K562 (cell line): ENCODE results near the gene ACTN1. TPM values are rescaled to one million over a fixed set of nuclear protein-coding genes. Genes with fewer than 3 reads are reported as not detected.
A peak's percentile ranks its signal among the peaks of the same experiment; 100 is the strongest.

ENCODE experiments used
- ATAC-seq: fragments of 200-7000 bp; cut with Tn5 transposase; 3 replicates; pipeline ENCODE4 v1.9.1; 2020; ENCODE audit warnings: moderate library complexity
- BruUV-seq: library from RNA; stranded (reverse); fragments of 400-500 nt; replicated peaks from 2 replicates; lab custom pipeline; 2021; lab: Mats Ljungman, UMichigan
- CTCF ChIA-PET: fragments of 300-600 bp; formaldehyde crosslinking; extraction: SDS; loops from one replicate; lab custom pipeline; 2021; ENCODE audit warnings: low intra/inter-chr PET ratio; lab: Yijun Ruan, JAX
- POLR2A ChIA-PET: fragments of 300-600, 350-650 bp; sonication (Branson Sonifier 250); formaldehyde crosslinking; extraction: SDS; loops from one replicate; lab custom pipeline; 2021; ENCODE audit warnings: antibody characterized with exemption, inconsistent platforms; lab: Yijun Ruan, JAX
- DNase-seq, 4 experiments: peaks; one replicate each; pipeline versions ENCODE4 v3.0.0 to v3.0.0-alpha.2; 2011 to 2018; ENCODE audit warnings: low spot score in 3 of 4, mixed read lengths in 3 of 4; ENCODE audit errors: extremely low read depth in 1 of 4
- FAIRE-seq: peaks from 2 replicates; lab custom pipeline; 2011; peaks lifted over from hg19 to GRCh38; lab: Jason Lieb, UNC
- H2AFZ ChIP-seq: 2 replicates; pipeline ENCODE4 v1.6.0; 2011; ENCODE audit warnings: low read depth, low read length, control low read depth, inconsistent platforms
- H3K27ac ChIP-seq: fragments of 200-600 bp; 3 replicates; pipeline ENCODE4 v1.8.0; 2011; ENCODE audit warnings: low read depth, mild to moderate bottlenecking, control low read depth, inconsistent platforms, low read length, moderate library complexity, mixed read lengths; ENCODE audit errors: extremely low read depth
- H3K27me3 ChIP-seq, 2 experiments: fragments of 300-600 bp in 1 of 2; 2 replicates in 1 of 2; 3 replicates in 1 of 2; pipeline versions ENCODE4 v1.6.0 to v1.8.0; 2011; ENCODE audit warnings: inconsistent platforms in 2 of 2, low read length in 2 of 2, mild to moderate bottlenecking in 1 of 2, mixed read lengths in 1 of 2, moderate library complexity in 1 of 2; ENCODE audit not compliant: control insufficient read depth in 2 of 2, insufficient read depth in 2 of 2
- H3K36me3 ChIP-seq: fragments of 300-600 bp; 3 replicates; pipeline ENCODE4 v1.8.0; 2011; ENCODE audit warnings: mild to moderate bottlenecking, low read length, inconsistent platforms; ENCODE audit not compliant: control insufficient read depth, insufficient read depth
- H3K4me1 ChIP-seq, 2 experiments: fragments of 200-600 bp in 1 of 2; replicated peaks in 1 of 2; 2 replicates in 1 of 2; 3 replicates in 1 of 2; pipeline versions ENCODE4 v1.5.1 to v1.8.0; 2011; ENCODE audit warnings: inconsistent platforms in 2 of 2, low read length in 2 of 2, mild to moderate bottlenecking in 1 of 2, mixed read lengths in 1 of 2, moderate library complexity in 1 of 2; ENCODE audit not compliant: control insufficient read depth in 2 of 2, insufficient read depth in 2 of 2
- H3K4me2 ChIP-seq: 2 replicates; pipeline ENCODE4 v1.6.1; 2011; ENCODE audit warnings: low read length, control low read depth, inconsistent platforms, mixed read lengths; ENCODE audit not compliant: insufficient read depth
- H3K4me3 ChIP-seq: fragments of 200-600 bp; sonication (generic), shearing (Covaris generic); 2 replicates; pipeline ENCODE4 v1.5.1; 2016; ENCODE audit warnings: control low read depth, inconsistent platforms
- H3K79me2 ChIP-seq: fragments of 200-600 bp; 3 replicates; pipeline ENCODE4 v1.8.0; 2011; ENCODE audit warnings: low read length, inconsistent platforms; ENCODE audit not compliant: control insufficient read depth, insufficient read depth
- H3K9ac ChIP-seq, 2 experiments: 2 replicates each; pipeline versions ENCODE4 v1.6.0 to v1.6.1; 2011; ENCODE audit warnings: low read depth in 2 of 2, low read length in 2 of 2, control low read depth in 1 of 2, inconsistent platforms in 1 of 2, mild to moderate bottlenecking in 1 of 2, mixed read lengths in 1 of 2; ENCODE audit not compliant: insufficient read depth in 1 of 2
- H3K9me1 ChIP-seq: one replicate; pipeline ENCODE4 v1.6.0; 2011; ENCODE audit warnings: inconsistent platforms, mild to moderate bottlenecking, low read length, moderate library complexity; ENCODE audit not compliant: control insufficient read depth, insufficient read depth
- H3K9me3 ChIP-seq: replicated peaks from 2 replicates; pipeline ENCODE4 v1.5.1; 2011; ENCODE audit warnings: low read depth, low read length, inconsistent platforms; ENCODE audit not compliant: control insufficient read depth, insufficient read depth
- H4K20me1 ChIP-seq: replicated peaks from 2 replicates; pipeline ENCODE4 v1.6.1; 2011; ENCODE audit warnings: low read length, inconsistent platforms, mixed read lengths; ENCODE audit not compliant: control insufficient read depth, insufficient read depth
- CEBPB ChIP-seq: fragments of 450-650 bp; IDR thresholded peaks from 2 replicates; pipeline ENCODE4 v1.6.1; 2016; ENCODE audit warnings: missing genetic modification characterization, missing compliant biosample characterization
- CEBPG ChIP-seq, 3 experiments: fragments of 200-800 bp in 1 of 3; sonication (Bioruptor generic) in 1 of 3; sonication (generic) in 1 of 3; formaldehyde crosslinking in 1 of 3; IDR thresholded peaks in 2 of 3; conservative IDR thresholded peaks in 1 of 3; 2 replicates each; pipeline versions ENCODE4 v1.6.1 to v1.8.0; 2016 to 2022; ENCODE audit warnings: missing compliant biosample characterization in 2 of 3, missing genetic modification characterization in 2 of 3, mild to moderate bottlenecking in 1 of 3, missing genetic modification reagents in 1 of 3
- CTBP1 ChIP-seq: fragments of 450-650 bp; IDR thresholded peaks from 2 replicates; pipeline ENCODE4 v1.6.1; 2016; ENCODE audit warnings: borderline replicate concordance
- KLF6 ChIP-seq: fragments of 250-450 bp; sonication (Bioruptor Pico); IDR thresholded peaks from 2 replicates; pipeline ENCODE4 v1.4.0; 2020; ENCODE audit warnings: mild to moderate bottlenecking, moderate library complexity, borderline replicate concordance
- SUPT5H ChIP-seq: fragments of 450-650 bp; IDR thresholded peaks from 2 replicates; pipeline ENCODE4 v1.6.1; 2016
- ZNF124 ChIP-seq: sonication (generic); formaldehyde crosslinking; IDR thresholded peaks from 2 replicates; pipeline ENCODE4 v1.8.1; 2022; ENCODE audit warnings: missing genetic modification reagents
- ZNF384 ChIP-seq: IDR thresholded peaks from 2 replicates; pipeline ENCODE4 v1.6.1; 2012; ENCODE audit warnings: low read depth, low read length, improper control_type of control experiment
- WGBS: fragments of 100-300 bp; shearing (Covaris generic); methylation state at CpG from one replicate; pipeline ENCODE4 v1.1.6; 2016; ENCODE audit warnings: low coverage, mixed read lengths; ENCODE audit not compliant: insufficient coverage; ENCODE audit errors: missing lambda C conversion rate; 5-methylcytosine and 5-hydroxymethylcytosine counted together
- in situ Hi-C: fragments of 300-500 bp; cut with MboI; formaldehyde crosslinking; loops from 4 replicates; pipeline ENCODE4 v1.15.0; 2018; ENCODE audit warnings: inconsistent platforms, mixed read lengths
- intact Hi-C: fragments of 100-400 bp; cut with micrococcal nuclease; formaldehyde crosslinking; loops from 2 replicates; pipeline ENCODE4 v1.14.2; 2022
- polyA plus RNA-seq, 8 experiments: library from polyadenylated mRNA; depleted of rRNA in 4 of 8; stranded (reverse) in 5 of 8; unstranded in 3 of 8; fragments of >200 nt; fragmentation: Nextera tagmentation in 2 of 8; fragmentation: Illumina TruSeq in 1 of 8; extraction: Ambion mirVana in 2 of 8; extraction: Trizol in 1 of 8; gene quantifications; 2 replicates each; pipeline versions ENCODE4 v1.2.1 to v1.2.3, GENCODE V29; 2011 to 2014; ENCODE audit warnings: inconsistent platforms in 1 of 8, missing spikeins in 1 of 8
- total RNA-seq, 7 experiments: library from RNA; depleted of rRNA in 6 of 7; stranded (reverse); fragments of >200 nt in 6 of 7; fragmentation: Illumina TruSeq in 2 of 7; extraction: Trizol in 2 of 7; gene quantifications; 2 replicates each; pipeline versions ENCODE4 v1.2.1 to v1.2.3, GENCODE V29; 2011 to 2021; ENCODE audit warnings: low replicate concordance in 1 of 7

ACTN1 gene
- total and polyA plus RNA-seq, 9 of the 15 experiments (the other 6 are each of a cell fraction or from before 2014, with no cell fraction given), result 2.2 to 67.7 (median 34.5) TPM

GRCh38 chr14:68950111-68950510 lies 29.0 kb downstream of the ACTN1 start:
- intact Hi-C loops (no loop called here), in situ Hi-C loops (no loop called here)
- ChIA-PET CTCF (no interaction called here), POLR2A (no interaction called here)
- H3K9me1 ChIP-seq, result no peaks in the 10 kb centered on the region
- H3K27me3 ChIP-seq, result no peaks in the 10 kb centered on the region
- TF ChIP-seq CTBP1 (no peak), CEBPB (peak; percentile 85), CEBPG (CRISPR knock-in tag; IDR thresholded peaks at IDR 0.05) (no peak), CEBPG (tag; conservative IDR thresholded peaks at IDR 0.05 in 1 of 2, IDR thresholded peaks at IDR 0.05 in 1 of 2) (peak in 1 of 2 experiments; percentile 78; a peak in 2 of 4 replicates), SUPT5H (no peak), ZNF124 (CRISPR knock-in tag) (no peak), ZNF384 (peak; percentile 58), KLF6 (CRISPR knock-in tag) (no peak)
- no peak overlapping the region for H3K4me3 ChIP-seq
- FAIRE-seq, result no peak
- no TSS peak for BruUV-seq
- peaks cover 2% of the 10 kb centered on the region; the same call in 1 of the 3 replicates for H3K36me3 ChIP-seq
- H3K4me1 ChIP-seq, result peaks cover 22 to 31% of the 10 kb centered on the region in 2 experiments; a peak in 4 of 5 replicates
- H3K9me3 ChIP-seq, result no peaks in the 10 kb centered on the region
- no peak for ATAC-seq
- peaks cover 24% of the 10 kb centered on the region; the same call in 2 of the 3 replicates for H3K79me2 ChIP-seq
- H3K4me2 ChIP-seq, result no peak overlapping the region
- no peak for DNase-seq
- H2AFZ ChIP-seq, result no peak overlapping the region
- H3K9ac ChIP-seq, result no peak overlapping the region
- H4K20me1 ChIP-seq, result peaks cover 14% of the 10 kb centered on the region
- no peak overlapping the region for H3K27ac ChIP-seq
- WGBS, result 92% methylated on average over 4 of the region's 5 CpGs
